Activated effector memory CD4-positive, alpha-beta T cell treated with anti-CD3 and anti-CD28 coated beads, Interleukin-2, amount 50 U/mL, for 16 hours (primary cell): ENCODE results near the gene RTN4RL1.
"Not testable (repeated sequence)": the region's sequence is repeated elsewhere in the genome, so short reads cannot be mapped to it uniquely, and the experiment has no call there.

Experiments used
- DNase-seq: peaks from one replicate; pipeline ENCODE4 v3.0.0-alpha.2; 2020

RTN4RL1 gene

DNA sequence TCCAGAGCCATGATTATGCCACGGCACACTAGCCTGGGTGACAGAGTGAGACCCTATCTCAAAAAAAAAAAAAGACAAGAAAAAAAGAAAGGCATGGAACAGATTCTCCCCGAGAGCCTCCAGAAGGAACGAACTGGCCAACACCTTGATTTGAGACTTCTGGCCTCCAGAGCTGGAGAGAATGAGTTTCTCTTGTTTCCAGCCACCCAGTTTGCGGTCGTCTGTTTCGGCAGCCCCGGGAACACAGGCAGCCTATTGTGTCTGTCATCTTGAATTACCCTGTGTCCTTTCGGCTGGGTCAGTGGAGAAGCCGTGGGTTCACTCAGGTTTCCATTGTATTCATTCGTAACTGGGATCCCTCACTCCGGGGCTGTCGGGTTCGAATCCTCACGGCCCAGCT is 111.4 kb downstream of the RTN4RL1 start:
- no peak for DNase-seq

DNA sequence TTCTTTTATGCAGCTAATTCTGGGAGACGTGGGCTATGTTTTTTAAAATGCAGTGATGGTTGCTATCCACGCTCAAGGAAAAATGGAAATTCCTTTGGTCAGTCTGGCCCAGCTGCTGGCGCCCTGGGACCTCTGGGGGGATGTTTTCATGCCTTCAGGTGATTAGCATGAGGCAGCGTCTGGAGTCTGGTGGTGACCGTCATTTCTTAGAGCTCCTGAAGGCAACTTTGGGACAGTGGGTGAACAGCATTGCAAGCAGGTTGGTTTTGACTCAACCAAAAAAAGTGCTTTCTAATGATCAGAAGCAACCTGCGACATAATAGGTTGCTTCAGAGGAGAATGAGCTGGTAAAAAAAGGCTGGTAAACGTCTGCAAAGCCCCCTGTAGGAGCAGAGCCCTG is 113.0 kb downstream of the RTN4RL1 start:
- no peak for DNase-seq

DNA sequence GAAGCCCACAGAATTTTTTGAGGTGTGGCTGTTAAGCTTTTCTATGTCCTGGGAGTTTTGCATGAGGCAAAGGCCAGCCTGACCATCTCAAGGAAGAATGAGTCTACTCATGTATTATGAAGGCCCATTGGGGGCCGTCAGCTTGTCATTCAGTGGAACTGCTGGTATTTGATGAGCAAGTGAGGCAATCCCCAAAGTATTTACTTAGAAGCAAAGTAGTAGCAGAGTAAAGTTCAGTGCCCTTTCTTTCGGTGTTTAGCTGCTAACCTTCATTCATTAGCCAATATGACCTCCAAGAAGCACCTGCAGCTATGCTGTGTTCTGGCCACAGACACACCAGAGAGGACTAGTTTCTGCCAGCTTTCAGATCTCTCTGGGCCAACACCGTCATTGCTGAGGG is 115.1 kb downstream of the RTN4RL1 start:
- no peak for DNase-seq

DNA sequence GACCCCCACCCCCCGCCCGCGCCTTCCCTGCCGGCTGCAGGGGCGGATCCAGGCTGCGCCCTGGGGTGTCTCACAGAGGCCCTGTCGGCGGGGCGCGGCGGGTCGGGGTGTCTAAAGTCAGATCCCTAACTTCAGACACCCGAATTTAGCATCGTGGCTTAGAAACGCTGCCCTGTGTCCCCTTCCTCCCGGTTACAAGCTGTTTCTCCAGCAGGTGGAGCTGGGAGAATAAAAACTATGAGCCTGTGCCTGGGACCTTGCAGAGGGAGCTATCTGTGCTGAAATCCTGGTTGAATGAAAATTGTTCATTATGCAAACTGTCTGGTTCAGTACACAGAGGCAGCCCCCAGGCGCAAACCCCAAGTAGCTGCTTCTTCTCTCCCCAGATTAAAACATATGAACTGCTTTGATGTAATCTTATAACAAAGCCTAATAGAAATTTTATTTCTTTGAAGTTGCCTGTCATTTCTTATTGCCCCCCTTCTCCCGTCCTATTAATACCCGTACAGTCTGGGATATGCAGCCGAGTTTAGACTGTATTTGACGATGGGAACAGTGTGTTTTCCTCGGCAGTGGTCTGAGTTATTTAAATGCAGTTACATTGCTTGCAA is 116.3 kb downstream of the RTN4RL1 start:
- peak; percentile 64 for DNase-seq

DNA sequence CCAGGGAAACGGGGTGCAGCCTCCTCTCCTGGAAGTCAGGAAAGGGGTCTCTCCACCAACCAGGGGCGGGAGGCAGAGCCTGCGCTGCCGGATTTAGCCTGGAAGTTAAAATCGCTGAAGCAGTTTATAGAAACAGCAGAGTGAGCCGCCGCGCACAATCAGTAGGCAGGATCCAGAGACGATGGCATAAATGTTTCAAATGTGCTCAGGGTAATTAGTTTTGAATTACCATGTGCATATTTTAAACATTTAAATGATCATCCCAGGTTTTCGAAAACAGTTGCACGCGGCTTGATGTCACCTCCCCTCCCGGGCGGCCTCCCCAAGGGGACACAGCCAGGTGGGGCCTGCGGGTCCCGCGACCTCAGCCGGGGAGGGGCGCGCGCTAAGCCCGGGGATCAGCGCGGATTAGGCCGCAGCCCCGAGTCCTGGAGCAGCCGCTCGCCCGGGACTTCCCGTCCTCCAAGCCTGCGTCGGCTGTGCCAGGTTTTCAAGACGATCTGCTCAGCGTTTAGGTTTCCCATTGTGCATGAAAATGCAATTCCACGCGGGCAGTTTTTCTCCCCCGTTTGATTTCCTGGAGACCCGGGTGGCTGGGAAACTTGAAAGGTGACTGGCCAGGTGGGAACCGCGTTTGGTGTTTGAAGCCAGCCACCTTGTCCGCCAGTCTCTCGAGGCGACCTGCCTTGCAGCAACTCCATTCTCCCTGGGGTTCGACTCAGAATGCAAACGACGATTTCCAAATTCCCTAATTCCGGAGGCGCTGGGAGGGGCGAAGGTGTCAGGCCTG is 117.0 kb downstream of the RTN4RL1 start:
- DNase-seq, result peak; percentile 65

DNA sequence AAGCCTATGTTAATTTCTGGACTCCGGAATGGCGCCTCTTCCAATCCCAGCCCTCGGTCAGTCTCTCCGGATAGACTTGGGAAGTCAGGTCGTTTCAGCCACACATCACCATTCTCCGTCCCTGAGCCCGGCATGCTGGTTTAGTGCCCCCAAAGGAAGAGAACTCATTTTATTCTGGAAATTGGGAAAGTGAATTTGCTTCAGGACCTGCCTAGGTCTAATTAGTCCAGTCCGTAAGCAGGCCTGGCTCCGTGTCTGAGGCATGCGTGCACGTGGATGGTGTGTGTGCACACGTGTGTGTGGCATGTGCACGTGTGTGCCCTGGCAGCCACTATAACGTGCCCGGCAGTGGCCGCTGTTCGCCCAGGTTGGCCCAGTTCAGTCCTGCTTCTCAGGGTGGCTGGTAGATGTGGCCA is 117.9 kb downstream of the RTN4RL1 start:
- no peak for DNase-seq

DNA sequence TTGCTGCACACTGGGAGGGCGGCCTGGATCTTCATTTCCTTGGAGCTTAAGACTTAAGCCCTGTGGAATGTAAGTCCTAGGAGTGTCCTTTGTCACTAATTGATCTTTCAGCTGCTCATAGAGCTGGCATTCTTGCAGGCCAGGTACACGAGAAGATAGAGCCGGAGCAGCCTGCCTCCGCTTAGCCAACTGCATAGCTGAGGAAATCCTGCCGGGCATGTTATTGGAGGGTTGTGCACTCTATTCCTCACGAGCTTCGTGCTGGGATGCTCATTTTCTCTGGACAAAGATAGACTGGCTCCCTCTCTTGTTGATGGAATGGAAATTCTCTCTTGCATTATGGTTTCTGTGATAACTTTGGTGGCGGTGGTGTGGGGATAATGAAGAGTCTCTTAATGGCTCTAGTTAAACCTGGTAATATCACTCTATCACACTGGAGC is 118.5 kb downstream of the RTN4RL1 start:
- DNase-seq, result no peak

DNA sequence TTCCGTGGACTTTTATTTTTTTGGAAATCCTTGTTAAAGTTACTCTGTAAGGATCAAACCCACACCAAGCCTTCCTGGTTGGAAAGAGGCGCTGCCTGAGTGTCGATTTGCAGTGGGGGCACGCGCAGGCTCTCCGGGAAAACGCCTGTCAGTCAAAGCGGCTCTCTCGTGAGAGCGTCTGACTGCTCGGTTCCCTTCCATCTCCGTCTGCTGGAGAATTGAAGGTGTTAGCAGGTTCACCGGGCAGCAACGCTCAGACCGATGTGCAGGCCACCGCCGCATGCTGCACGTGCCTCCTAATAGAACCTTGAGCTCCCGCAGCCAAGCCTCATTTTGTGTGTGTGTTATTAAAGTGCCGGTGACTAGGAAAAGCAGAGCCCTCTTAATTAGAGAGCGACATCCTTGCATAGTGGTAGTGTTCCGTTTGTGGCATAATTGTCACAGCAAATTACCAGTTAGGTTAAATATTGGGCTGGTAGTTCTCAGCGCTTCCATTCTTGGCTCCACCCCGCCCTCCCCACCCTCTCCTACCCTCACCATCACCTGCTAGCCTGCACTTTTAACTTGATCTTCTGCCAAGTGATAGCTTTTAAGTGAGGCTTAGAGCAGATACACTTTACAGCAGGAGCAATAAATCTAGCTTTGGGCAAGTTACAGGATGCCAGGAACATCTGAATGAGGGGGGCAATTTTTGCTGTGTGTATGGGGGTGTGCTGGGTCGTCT is 119.8 kb downstream of the RTN4RL1 start:
- no peak for DNase-seq

DNA sequence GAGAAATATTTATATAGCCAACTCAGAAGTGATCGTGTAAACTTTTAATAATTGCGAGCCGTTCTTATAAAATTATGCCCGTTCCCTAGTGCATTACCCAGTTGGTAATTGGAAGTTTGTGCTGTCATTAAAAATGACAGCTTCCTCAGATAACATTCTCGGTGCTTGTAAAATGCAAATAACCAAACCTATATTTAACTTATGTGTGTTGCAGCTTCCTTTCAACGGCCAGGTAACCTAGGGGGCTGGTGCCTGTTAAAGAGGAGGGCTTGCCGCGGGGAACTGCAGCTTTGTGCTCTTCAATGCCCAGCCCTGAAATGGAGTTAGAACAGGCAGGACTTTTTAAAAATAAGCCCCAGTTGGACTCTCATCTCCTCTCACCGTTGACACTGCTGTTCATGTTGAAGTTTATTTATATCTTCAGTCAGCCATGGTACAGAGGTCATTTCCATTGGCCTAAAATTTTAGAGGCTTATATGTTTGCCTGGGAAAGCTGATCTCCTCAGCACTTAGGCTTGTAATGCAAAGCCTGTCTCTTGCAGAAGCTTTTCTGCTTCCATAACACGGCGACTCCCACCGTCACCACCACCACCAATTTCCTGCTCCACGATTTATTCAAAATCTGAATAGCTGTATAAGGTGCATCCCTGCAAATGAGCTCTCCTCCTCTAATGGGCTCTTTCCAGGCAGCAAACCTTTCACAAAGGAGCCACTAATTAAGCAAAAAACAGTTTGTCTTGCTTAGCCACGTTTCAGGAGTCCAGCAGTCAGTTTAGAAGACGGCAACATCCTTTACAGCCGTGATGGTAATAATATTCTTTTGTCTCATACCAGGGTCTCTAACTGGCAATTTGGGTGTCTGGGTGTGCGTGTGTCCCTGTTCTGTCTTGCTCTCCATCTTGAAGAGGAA is 120.6 kb downstream of the RTN4RL1 start:
- DNase-seq, result no peak

DNA sequence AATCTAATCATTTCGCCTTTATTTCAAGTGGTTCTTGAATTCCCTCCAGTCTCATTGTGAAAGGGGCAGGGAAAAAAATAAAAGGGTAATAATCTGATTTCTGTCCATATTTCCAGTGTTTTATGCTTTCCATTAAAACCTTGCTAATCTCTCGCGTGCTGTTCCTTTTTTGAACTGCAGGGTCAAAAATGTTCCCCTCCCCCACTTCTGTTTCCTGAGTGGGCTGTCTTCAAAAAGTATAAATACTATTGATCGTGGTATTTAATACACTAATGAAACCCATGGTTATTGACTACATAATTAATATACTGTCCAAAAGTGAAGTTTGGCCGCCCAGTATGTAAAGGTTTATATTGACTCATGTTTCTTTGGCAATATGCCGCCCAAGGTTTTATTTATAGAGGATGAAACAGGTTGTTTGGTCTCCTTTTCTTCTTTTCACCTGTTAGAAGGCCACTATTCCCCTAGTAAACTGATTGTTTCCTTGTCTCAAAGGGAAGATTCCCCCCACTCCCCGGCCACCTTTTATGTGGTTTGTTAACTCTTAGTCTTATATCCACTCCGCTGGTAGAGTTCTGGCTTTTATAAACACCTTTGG is 125.6 kb downstream of the RTN4RL1 start:
- DNase-seq, result no peak

DNA sequence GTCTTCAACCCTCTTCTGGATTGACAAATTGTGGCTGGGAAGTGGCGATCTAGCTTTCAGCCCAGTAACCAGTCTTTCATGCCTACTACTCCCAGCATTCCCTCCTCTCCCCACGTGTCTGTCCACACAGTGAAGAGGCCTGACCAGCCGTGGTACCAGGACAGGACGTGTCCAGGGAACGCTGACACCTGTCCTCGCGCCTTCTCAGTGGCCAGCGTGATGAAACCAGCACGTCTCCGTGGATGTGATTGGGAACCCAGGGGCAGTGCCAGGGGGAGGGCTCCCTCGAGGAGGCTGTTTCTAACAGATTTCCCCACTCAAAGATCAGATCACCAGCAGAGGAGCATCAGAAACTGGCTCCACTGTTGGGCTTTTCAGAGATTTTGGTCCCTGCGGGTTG is 126.3 kb downstream of the RTN4RL1 start:
- no peak for DNase-seq

DNA sequence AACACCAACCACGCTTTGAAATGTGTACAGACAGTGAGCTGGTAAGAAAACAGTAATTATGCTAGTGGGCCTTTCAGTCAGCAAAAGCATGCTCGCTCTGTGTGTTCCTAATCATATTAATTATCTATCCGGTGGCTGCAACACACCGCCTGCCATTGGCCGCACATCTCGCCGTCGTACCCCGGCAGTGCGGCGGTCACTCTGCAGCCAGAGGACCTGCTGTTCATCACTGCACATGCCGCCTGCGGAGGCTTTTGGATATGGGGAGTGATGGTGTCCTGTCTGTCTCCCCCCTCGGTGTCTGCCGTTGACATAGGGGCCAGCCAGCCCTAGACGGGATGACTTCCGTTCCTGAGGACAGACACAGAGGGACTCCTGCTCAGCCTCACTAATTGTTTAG is 126.8 kb downstream of the RTN4RL1 start:
- no peak for DNase-seq

DNA sequence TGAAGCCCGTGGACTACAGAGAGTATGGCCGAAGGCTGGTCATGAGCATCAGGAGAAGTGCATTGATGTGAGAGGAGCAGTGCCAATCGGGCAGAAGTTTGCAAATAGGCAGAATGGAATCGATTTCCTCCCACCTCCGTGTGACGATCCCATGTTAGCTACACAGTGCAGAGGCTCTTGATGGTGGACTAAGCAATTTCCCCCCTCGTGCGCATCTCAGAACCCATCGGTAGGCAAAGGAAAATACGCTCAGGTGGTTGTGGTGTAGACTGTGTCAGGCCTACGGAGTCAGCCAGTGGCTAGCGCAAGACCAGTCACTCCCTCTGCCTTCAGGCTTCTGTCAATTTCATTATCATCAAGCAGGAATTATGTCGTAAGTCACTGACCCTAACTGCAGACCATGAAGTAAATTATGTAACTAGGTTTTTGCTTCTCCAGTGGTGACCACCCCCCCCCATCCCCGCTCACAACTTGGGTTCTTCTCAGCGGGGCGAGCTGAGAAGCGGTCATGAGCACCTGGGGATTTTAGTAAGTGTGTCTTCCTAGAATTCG is 128.0 kb downstream of the RTN4RL1 start:
- DNase-seq, result no peak

DNA sequence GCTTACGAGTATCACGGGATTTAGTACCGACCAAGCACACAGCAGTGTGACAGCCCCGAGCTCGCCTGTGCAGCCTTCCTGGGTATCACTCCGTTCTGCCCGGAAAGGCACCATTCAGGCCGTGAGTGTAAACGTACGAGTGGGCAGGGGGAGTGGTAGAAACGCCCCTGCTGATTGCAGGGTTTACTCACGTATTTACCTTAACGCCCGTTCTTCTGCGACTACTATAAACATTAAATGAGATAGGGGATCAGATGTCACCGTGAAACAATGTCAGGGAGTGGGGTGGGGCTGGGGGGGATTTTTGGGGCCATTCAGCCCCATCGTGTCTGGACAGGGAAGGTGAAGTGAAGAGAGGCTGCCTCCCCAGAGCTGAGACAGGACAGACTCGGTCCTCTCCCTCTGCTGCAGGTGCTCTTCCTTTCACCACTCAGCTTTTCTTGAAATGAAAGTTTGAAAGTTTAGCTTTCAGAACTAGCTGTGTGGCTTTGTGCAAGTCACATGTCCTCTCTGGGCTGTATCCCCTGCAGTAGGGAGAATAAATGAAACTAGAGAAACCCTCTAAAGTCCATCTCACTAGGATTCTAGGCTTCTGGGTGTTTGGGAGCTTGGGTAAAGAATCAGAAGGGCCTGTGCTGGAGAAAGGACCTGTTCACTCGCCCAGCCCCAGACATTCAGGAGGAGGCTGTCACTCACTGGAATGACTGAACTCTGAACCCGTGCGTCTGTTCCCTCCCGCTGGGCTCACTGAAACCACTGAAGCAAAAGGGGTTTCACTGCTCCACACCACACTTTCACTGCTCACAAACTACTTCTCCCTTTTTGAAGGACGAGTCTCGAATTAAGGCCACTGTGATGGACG is 128.7 kb downstream of the RTN4RL1 start:
- no peak for DNase-seq

DNA sequence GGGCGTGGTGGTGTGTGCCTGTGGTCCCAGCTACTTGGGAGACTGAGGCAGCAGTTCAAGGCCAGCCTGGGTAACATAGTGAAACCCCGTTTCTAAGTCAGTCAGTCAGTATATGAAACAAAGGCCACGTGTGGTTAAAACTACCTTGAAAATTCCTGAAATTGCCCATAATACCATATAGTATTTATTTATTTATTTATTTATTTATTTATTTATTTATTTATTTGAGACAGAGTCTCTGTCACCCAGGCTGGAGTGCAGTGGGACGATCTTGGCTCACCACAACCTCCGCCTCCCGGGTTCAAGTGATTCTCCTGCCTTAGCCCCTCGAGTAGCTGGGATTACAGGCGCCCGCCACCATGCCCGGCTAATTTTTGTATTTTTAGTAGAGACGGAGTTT is 129.7 kb downstream of the RTN4RL1 start:
- not testable (repeated sequence) for DNase-seq

DNA sequence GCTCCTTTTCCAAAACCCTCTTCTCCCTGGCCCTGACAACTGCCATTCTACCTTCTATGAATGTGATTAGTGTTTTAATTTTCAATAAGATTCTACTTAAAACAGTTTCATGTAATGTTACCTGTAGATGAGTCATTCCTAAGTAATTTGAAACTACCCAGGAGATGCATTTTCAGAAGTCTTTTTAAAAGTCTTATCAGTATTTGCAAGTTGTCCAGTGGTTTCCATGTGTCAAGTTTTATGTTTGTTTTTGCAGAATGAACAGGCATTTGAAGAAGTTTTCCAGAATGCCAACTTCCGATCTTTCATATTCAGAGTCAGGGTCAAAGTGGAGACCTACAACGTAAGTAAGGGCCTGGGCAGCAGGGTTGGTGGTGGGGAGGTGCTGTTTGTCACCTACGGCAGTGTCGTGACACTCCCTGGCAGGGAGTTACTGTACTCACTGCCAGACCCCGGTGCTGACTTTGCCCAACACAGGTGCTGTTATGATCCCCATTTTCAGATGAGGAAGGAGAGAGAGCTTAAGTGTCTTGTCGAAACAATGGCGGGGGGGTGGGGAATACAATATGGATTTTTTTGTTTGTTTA is 130.3 kb downstream of the RTN4RL1 start:
- no peak for DNase-seq

DNA sequence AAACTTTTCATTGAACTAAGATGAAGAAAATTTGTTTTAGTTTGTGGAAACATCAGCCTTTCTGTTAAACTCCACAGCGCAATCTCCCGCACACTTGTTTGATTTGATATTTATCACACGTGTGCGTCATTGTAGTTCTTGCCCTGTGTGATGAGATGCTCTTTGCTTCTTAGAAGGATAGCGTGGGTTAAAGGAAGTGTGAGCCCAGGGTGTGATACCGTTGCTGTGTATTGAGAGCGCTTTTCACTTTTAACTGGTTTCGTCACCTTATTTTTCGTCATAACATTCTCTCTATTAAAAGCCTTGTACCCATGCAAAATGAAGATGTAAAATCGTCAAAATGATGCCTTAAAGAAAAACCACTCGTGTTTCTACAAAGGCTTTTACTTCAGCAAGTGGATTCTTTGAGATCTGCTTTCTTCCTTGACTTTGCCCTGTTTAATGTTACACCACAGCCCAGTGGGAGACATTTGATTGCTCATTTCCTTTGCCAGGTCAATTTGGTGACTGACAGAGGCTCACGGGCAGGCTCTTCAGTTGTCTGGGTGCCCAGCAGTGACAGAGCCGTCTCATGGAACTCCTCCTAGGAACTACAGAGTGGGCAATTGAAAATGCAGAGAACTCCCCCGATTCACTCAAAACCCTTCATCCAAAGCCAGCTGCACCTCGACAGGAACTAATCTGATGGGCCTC is 134.2 kb downstream of the RTN4RL1 start:
- peak; percentile 45 for DNase-seq

DNA sequence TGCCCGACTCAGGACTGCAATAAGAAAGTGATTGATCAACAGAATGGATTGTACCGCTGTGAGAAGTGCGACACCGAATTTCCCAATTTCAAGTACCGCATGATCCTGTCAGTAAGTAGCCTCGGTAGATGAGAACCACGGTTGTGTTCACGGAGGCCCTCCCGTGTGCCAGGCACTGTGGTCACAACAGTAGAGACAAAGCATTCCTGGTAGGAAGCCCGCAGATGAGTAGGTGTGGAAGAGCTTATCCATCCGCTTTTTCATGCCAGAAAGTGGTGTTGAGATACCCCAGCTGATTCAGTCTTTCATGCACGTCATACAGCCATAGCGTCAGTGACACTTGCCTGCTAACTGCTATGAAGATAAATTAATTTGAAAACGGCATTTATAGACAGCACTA is 136.4 kb downstream of the RTN4RL1 start:
- no peak for DNase-seq
